Right hindlimb (tissue), 1 donor: ENCODE results near the gene NLRX1.
"Not testable (repeated sequence)": the region's sequence is repeated elsewhere in the genome, so short reads cannot be mapped to it uniquely, and the experiment has no call there.

ENCODE experiments used
- DNase-seq: peaks from one replicate; pipeline ENCODE4 v3.0.0-alpha.2; 2018

NLRX1 gene

GRCh38 chr11:119185981-119186634 lies 17.6 kb downstream of the NLRX1 start:
- no peak for DNase-seq

DNA sequence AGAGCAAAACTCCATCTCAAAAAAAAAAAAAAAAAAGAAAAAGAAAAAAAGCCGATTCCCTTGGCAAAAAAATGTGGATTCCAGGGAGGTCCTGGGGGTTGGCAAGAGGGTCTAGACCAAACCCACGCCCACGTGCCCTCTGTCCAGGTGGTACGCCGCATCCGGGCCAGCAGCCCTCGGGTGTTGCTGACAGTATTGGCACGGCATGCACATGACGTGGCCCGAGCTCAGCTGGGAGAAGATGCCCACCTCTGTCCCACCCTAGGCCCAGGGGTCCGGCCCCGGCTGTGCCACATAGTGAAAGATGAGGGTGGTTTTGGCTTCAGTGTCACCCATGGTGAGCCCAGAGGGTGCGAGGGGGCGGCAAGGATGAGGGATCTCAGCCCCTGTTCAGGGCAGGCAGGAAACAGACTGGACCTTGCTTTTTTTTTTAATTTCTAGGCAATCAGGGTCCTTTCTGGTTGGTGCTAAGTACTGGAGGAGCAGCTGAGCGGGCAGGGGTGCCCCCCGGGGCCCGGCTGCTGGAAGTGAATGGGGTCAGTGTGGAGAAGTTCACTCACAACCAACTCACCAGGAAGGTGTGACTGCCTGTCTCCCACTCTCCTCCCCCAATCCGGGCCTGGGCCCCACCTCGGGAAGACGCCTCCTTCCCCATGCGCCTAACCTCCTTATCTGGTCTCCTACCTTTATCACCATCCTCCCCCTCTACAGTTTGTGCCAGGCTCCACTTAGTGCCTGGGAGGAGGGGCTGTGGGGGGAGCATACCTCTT lies 18.8 kb downstream of the NLRX1 start:
- no peak for DNase-seq

GRCh38 chr11:119188067-119188466 lies 19.5 kb downstream of the NLRX1 start:
- no peak for DNase-seq

GRCh38 chr11:119188887-119189286 lies 20.4 kb downstream of the NLRX1 start:
- DNase-seq, result no peak

DNA sequence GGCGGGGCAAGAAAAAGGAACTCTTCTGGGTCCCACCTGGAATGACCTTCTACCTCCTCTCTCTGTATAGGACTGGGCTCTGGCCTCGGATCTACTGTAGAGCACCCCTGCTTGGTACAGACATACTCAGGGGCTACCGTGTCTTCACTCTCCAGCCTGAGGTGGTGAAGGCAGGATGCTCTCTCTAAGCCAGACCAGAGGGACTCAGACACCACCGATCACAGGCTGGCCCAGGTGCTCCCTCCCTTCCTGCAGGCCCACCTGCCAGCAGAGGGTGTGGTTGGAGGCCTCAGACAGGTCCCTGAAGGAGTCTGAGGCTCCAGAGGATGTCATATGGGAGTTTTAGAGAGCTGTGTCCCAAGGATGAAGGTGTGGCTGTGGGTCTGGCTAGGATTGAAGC lies 20.9 kb downstream of the NLRX1 start:
- DNase-seq, result no peak

GRCh38 chr11:119190531-119190930 lies 22.0 kb downstream of the NLRX1 start:
- no peak for DNase-seq

GRCh38 chr11:119191265-119191664 lies 22.7 kb downstream of the NLRX1 start:
- DNase-seq, result not testable (repeated sequence)

DNA sequence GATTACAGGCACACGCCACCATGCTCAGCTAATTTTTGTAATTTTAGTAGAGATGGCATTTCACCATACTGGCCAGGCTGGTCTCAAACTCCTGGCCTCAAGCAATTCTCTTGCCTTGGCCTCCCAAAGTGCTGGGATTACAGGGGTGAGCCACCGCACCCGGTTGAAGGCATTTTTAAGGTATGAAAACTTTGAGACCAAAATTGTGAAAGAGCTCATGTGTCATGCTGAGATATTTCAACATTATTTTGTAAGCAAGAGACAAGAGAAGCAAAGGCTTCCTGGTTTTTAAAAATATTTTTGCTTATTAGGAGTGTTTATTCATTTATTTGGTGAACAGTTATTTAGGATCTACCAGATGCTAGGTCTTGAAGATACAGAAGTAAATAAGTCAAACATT lies 23.6 kb downstream of the NLRX1 start:
- no peak for DNase-seq

DNA sequence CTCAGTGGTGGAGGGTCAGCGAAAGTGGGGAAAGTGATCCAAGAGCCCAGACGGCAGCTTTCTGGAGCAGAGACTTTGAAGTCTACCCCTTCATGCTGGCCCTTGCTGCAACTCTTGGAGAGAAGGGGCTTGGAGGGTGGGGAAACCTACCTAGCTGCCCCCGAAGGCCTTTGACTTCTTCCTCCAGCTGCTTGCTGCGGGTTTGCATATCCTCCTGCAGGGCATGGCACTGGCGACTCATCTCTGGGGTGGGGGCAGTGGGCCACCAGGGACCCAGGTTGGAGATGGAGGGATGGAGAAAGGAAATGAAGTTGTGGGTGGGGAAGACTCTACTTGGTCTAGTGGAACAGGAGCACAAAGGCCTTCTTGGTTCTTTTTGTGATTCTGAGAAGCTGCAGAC lies 24.5 kb downstream of the NLRX1 start:
- no peak for DNase-seq

DNA sequence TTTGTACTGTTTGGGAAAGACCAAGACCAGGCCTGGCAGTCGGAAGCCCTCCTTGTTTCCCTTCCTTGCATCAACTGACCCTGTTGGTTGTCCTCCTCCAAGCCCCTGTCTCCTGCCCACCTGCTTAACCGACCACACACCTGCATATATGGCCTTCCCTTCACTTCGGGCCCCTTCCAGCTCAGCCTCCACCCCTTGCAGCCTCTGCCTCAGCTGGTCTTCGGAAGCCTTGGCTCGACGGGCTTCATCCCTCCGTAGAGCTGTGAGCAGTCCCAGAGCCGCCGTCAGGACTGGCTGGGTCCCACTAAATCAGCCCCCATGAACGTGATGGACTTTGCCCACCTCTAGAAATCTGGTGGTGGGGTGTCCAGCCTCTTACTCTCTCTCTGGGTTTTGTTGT lies 25.1 kb downstream of the NLRX1 start:
- no peak for DNase-seq

- no peak for DNase-seq
These were observed 26.4 kb downstream of the NLRX1 start for GRCh38 chr11:119194811-119195440.

GRCh38 chr11:119195680-119196079 lies 27.2 kb downstream of the NLRX1 start:
- peak; percentile 34 for DNase-seq

DNA sequence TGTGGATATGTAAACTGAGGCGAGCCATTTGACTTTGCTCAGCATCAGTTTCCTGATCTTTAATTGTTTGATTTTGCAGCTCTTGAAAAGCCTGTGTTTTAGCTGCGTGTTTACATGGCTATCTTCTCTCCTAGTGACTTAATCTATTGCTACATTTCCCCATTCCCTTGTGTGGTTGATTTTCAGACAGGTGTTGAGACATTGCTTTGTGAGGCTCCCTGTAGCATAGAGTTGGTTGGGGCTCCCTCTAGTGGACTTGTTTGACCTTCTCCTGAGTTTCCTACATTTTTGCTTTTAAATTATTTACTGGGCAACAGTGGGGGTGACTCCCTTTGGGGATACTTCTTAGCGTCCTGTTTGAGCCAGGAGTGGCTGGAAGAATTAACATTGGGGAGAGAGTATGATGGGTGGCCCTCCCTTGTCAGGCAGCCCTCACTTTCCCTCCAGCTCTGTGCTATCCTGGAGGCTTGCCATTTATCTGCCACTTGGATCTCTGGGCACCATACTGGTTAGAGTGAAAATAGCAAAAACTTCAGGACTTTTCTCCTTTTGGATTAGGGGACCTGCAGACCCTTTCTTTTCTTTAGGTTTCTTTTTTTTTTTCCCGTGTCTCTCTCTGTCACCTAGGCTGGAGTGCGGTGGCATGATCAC lies 28.4 kb downstream of the NLRX1 start:
- DNase-seq, result peak; percentile 69

DNA sequence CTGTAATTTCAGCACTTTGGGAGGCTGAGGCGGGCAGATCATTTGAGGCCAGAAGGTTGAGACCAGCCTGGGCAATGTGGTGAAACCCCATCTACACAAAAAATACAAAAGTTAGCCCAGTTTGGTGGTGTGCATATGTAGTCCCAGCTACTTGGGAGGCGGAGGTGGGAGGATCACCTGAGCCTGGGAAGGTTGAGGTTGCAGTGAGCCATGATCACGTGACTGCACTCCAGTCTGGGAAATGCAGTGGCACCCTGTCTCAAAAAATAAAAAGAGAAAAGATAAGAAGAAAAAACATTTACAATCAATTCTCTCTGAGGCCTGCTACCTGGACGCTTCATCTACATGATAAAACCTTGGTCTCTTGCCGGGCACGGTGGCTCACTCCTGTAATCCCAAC lies 30.4 kb downstream of the NLRX1 start:
- DNase-seq, result no peak

DNA sequence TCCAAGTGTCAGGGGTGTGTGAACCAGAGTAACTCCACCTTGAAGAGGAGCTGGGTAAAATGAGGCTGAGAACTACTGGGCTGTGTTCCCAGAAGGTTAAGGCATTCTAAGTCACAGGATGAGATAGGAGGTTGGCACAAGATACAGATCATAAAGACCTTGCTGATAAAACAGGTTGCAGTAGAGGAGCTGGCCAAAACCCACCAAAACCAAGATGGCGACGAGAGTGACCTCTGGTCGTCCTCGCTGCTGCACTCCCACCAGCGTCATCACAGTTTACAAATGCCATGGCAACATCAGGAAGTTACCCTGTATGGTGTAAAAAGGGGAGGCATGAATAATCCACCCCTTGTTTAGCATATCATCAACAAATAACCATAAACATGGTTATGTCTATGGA lies 32.7 kb downstream of the NLRX1 start:
- not testable (repeated sequence) for DNase-seq

DNA sequence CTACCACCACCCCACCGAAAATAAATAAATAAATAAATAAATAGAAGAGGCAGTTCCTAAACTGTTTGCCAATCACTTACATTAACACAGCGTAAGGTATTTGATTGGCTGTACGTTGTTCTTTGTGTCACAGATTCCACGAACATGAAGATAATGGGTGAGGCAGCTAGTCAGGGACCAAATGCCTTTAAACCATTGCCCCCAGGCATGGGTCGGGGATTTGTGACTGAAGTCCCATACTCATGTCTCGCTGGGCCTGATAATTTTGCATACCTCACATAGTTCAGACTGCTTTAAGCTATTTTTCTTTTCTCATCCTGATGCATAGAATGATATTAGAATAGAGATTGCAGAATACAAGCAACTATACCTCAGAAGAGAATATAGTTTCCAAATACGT lies 34.0 kb downstream of the NLRX1 start:
- DNase-seq, result no peak

GRCh38 chr11:119204066-119204465 lies 35.5 kb downstream of the NLRX1 start:
- no peak for DNase-seq

DNA sequence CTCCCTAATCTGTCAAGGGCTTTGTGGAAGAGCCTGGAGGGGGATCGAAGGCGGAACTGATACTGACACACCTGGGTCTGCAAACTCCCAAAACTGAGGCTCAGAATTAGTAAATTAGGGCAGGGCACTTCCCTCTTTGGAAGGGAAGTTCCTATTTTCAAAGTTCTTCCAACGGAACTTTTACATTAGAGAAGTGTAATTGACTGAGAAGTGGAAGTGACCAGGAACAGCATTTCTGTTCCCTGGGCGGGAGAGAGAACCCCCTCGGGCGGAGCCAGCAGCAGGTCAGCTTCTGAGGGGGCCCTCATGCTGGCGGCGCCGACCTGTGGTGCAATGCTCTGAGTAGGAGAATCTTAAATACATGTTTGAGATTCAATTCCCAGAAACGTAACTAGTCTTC lies 36.6 kb downstream of the NLRX1 start:
- no peak for DNase-seq

- DNase-seq, result peak; percentile 96
These were observed 37.3 kb downstream of the NLRX1 start, which contains the start of gene CBL for GRCh38 chr11:119205574-119206510. TSS of gene CBL (plus strand) at chr11:119206339. CDS start at chr11:119206418, 79 bp downstream.

- DNase-seq, result peak; percentile 79
These were observed 38.2 kb downstream of the NLRX1 start for GRCh38 chr11:119206511-119207414.

DNA sequence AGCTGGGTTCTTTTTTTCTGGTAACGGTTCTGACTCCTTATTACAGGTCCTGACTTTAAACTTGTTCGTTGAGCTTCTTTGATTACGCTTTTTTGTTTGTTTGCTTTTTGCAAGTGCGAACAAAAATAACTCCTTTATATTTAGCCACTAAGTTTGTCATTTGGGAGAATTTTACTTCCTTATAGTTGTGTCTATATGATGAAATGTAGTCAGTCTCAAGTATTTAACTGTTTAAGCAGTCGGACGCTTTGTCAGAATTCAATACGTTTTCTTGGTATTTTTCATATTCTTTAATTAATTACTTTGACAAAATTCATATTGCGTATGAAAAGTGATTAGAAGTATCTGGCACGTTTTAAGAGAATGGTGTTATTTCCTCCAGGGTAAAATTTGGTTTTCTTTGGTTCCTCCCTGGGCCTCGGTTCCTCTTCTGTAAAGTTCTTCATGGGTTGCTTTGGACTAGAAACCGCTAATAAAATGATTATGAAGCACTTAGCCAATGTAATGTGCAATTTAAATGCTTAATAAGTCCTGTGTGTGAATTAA lies 39.0 kb downstream of the NLRX1 start:
- DNase-seq, result no peak
